Liver (tissue), 9 donors: Measurements from ENCODE around the gene TSPAN5. TPM values are rescaled to one million over a fixed set of nuclear protein-coding genes. Genes with fewer than 3 reads are reported as not detected.
A peak's percentile ranks its signal among the peaks of the same experiment; 100 is the strongest.

ENCODE experiments used
- DNase-seq: peaks from one replicate; pipeline ENCODE4 v3.0.0-alpha.2; 2017; ENCODE audit warnings: low spot score
- H3K27ac ChIP-seq, 2 donors: one replicate each; pipeline ENCODE4 v1.7.0; 2013; ENCODE audit warnings: inconsistent platforms in 2 of 2, low read length in 2 of 2, control low read depth in 1 of 2, low read depth in 1 of 2, mild to moderate bottlenecking in 1 of 2
- H3K27me3 ChIP-seq, 4 donors: one replicate each; pipeline versions ENCODE4 v1.6.1 to v1.7.0; 2013; ENCODE audit warnings: low read length in 3 of 4, inconsistent platforms in 1 of 4, mild to moderate bottlenecking in 1 of 4, moderate library complexity in 1 of 4; ENCODE audit not compliant: control insufficient read depth in 4 of 4, insufficient read depth in 4 of 4
- H3K36me3 ChIP-seq, 4 donors: one replicate each; pipeline versions ENCODE4 v1.6.1 to v1.7.0; 2013; ENCODE audit warnings: low read length in 3 of 4, mild to moderate bottlenecking in 3 of 4, low read depth in 1 of 4, moderate library complexity in 1 of 4; ENCODE audit not compliant: control insufficient read depth in 4 of 4, insufficient read depth in 3 of 4
- H3K4me1 ChIP-seq, 4 donors: one replicate each; pipeline versions ENCODE4 v1.6.1 to v1.7.0; 2013; ENCODE audit warnings: low read length in 3 of 4, mild to moderate bottlenecking in 3 of 4, moderate library complexity in 1 of 4; ENCODE audit not compliant: control insufficient read depth in 4 of 4, insufficient read depth in 4 of 4
- H3K4me3 ChIP-seq, 3 donors: one replicate each; pipeline versions ENCODE4 v1.6.1 to v1.7.0; 2013; ENCODE audit warnings: low read length in 3 of 3, control low read depth in 1 of 3, low read depth in 1 of 3, mild to moderate bottlenecking in 1 of 3
- H3K9ac ChIP-seq, 2 donors: one replicate each; pipeline ENCODE4 v1.7.0; 2013; ENCODE audit warnings: low read length in 2 of 2, mild to moderate bottlenecking in 2 of 2, moderate library complexity in 2 of 2, control low read depth in 1 of 2, low read depth in 1 of 2
- H3K9me3 ChIP-seq, 4 donors: one replicate each; pipeline versions ENCODE4 v1.6.1 to v1.7.0; 2013; ENCODE audit warnings: low read length in 3 of 4; ENCODE audit not compliant: control insufficient read depth in 4 of 4
- CTCF ChIP-seq: fragments of 150-350 bp; IDR thresholded peaks from 2 replicates; pipeline ENCODE4 v1.5.1; 2017; ENCODE audit warnings: improper control_type of control experiment, low read depth, low read length; ENCODE audit not compliant: missing input control
- FOXA1 ChIP-seq: IDR thresholded peaks from 2 replicates; pipeline ENCODE4 v1.6.1; 2016; ENCODE audit warnings: antibody characterized with exemption
- FOXA2 ChIP-seq: IDR thresholded peaks from 2 replicates; pipeline ENCODE4 v1.6.1; 2016; ENCODE audit warnings: antibody characterized with exemption
- GABPA ChIP-seq, 2 donors: IDR thresholded peaks in 1 of 2; conservative IDR thresholded peaks in 1 of 2; 2 replicates each; pipeline ENCODE4 v1.6.1; 2016; ENCODE audit warnings: antibody characterized with exemption in 2 of 2, mild to moderate bottlenecking in 1 of 2, moderate library complexity in 1 of 2
- HNF4A ChIP-seq, 2 donors: conservative IDR thresholded peaks; 2 replicates each; pipeline ENCODE4 v1.6.1; 2016; ENCODE audit warnings: antibody characterized with exemption in 2 of 2, mild to moderate bottlenecking in 2 of 2
- HNF4G ChIP-seq: IDR thresholded peaks from 2 replicates; pipeline ENCODE4 v1.6.1; 2016; ENCODE audit warnings: antibody characterized with exemption
- JUND ChIP-seq, 2 donors: IDR thresholded peaks; 2 replicates each; pipeline ENCODE4 v1.6.1; 2016; ENCODE audit warnings: antibody characterized with exemption in 2 of 2
- MAX ChIP-seq: IDR thresholded peaks from 2 replicates; pipeline ENCODE4 v1.6.1; 2016; ENCODE audit warnings: antibody characterized with exemption
- RAD21 ChIP-seq, 2 donors: IDR thresholded peaks; 2 replicates each; pipeline ENCODE4 v1.6.1; 2016; ENCODE audit warnings: antibody characterized with exemption in 2 of 2, mild to moderate bottlenecking in 2 of 2
- RXRA ChIP-seq, 2 donors: IDR thresholded peaks; 2 replicates each; pipeline ENCODE4 v1.6.1; 2017 to 2018; ENCODE audit warnings: antibody characterized with exemption in 2 of 2, mild to moderate bottlenecking in 1 of 2
- SP1 ChIP-seq: IDR thresholded peaks from 2 replicates; pipeline ENCODE4 v1.6.1; 2018; ENCODE audit warnings: antibody characterized with exemption, mild to moderate bottlenecking
- TAF1 ChIP-seq: conservative IDR thresholded peaks from 2 replicates; pipeline ENCODE4 v1.6.1; 2016; ENCODE audit warnings: antibody characterized with exemption, mild to moderate bottlenecking
- YY1 ChIP-seq: IDR thresholded peaks from 2 replicates; pipeline ENCODE4 v1.6.1; 2016; ENCODE audit warnings: antibody characterized with exemption, mild to moderate bottlenecking
- ZBTB33 ChIP-seq: IDR thresholded peaks from 2 replicates; pipeline ENCODE4 v1.6.1; 2016; ENCODE audit warnings: antibody characterized with exemption
- WGBS: extraction: QIAGEN DNeasy Blood & Tissue Kit; methylation state at CpG from one replicate; pipeline ENCODE4 v1.1.7; 2013; 5-methylcytosine and 5-hydroxymethylcytosine counted together
- polyA plus RNA-seq, 2 donors: library from polyadenylated mRNA; stranded (reverse) in 1 of 2; unstranded in 1 of 2; fragments of 200-250 nt in 1 of 2; fragments of >200 nt in 1 of 2; fragmentation: Nextera tagmentation in 1 of 2; extraction: Ambion mirVana in 1 of 2; gene quantifications; one replicate each; pipeline versions ENCODE4 v1.2.1 to v1.2.3, GENCODE V29; 2013 to 2015
- total RNA-seq, 2 donors: library from RNA; depleted of rRNA; stranded (reverse); fragments of >200 nt; gene quantifications; one replicate each; pipeline ENCODE4 v1.2.3, GENCODE V29; 2014
- TF ChIP-seq, protein P1 (sequence below): IDR thresholded peaks from 2 replicates; pipeline ENCODE4 v1.6.1; 2016; ENCODE audit warnings: antibody characterized with exemption, mild to moderate bottlenecking
- donor health status: healthy.
- donor health status: healthy.
- donor health status: healthy.
- donor health status: healthy.
- donor health status: healthy.

Gene TSPAN5
- total and polyA plus RNA-seq, 4 donors, result 0.36 to 54.0 (median 0.63) TPM

DNA sequence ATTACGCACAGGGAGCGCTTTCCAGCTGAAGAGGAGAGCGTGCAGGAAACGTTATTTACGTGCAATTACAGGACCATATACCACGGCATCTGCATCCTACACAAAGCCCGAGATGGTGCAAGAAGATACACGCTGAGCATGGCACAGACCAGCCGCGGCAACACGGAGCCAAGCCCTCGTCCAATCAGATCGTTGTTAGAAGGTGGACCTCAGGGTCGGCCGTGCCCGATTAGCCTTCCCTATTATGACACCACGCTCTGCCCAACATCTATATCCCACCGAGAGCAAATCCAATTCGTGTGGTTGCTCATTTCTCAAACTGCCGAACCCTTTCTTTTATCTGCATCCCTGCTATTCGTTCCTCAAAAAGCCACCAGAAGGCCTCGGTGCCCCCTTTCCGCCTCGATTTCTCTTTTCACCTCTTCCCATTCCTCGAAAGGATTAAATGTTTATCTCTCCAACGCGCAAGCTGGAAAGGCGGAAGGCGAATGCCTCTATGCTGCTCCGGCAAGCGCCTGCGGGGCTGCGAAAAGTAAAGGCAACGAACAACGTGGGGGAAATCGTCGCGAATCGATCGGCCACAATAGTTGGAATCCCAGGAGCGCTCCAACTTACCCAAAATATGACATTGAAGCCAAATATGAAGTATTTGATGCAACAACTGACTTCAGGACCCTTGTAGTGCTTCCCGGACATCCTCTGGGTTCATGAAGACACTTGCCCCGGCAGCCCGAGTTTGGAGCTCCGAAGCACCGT, 702 bp downstream of the TSPAN5 start:
- TF ChIP-seq RXRA (IDR thresholded peaks at IDR 0.05) (no peak), HNF4G (no peak), HNF4A (conservative IDR thresholded peaks at IDR 0.05) (no peak), SP1 (no peak), YY1 (no peak), CTCF (no peak), TAF1 (no peak), MAX (no peak), FOXA2 (no peak), RAD21 (IDR thresholded peaks at IDR 0.05) (no peak), JUND (IDR thresholded peaks at IDR 0.05) (no peak), GABPA (IDR thresholded peaks at IDR 0.05 in 1 of 2, conservative IDR thresholded peaks at IDR 0.05 in 1 of 2) (no peak)
- Histone ChIP-seq H3K9ac (peak overlapping the region in 1 of 2 donors; percentile 17), H3K27ac (no peak overlapping the region), H3K4me3 (peak overlapping the region; percentile 53 to 59 (median 53)), H3K9me3 (no peaks in the 10 kb centered on the region), H3K36me3 (no peaks in the 10 kb centered on the region), H3K4me1 (peaks cover 6 to 21% (median 17%) of the 10 kb centered on the region in 4 donors), H3K27me3 (peaks cover 0 to 10% (median 3%) of the 10 kb centered on the region in 4 donors)
- 3% methylated on average over 46 of the region's 46 CpGs for WGBS
- DNase-seq, result peak; percentile 75

DNA sequence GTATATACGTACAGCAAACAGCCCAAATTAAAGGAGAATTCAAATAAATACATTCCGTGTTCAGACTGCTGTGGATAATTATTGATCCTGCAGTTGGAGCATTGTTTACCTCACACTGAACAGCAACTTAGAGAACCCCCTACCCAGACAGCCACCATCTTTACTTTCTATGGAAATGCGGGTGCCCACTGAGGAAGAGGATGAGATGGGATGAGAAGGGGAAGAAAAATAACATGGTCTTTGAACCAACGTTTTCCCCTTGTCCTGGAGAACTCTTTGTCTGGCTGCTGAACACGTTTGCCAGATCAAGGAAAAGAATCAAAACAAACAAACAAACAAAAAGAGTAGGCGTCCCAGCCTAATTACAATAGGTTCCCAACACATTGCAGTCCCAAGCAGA, 1.5 kb downstream of the TSPAN5 start:
- H3K4me1 ChIP-seq, result peaks cover 6 to 21% (median 17%) of the 10 kb centered on the region in 4 donors

More for the DNA sequence above, 1.5 kb downstream of the TSPAN5 start:
- Histone ChIP-seq H3K9ac (no peak overlapping the region), H3K27ac (no peak overlapping the region), H3K27me3 (peaks cover 0 to 10% (median 4%) of the 10 kb centered on the region in 4 donors), H3K4me3 (peak overlapping the region in 1 of 3 donors; percentile 53), H3K9me3 (no peaks in the 10 kb centered on the region), H3K36me3 (no peaks in the 10 kb centered on the region)
- WGBS, result 37% methylated on average over 6 of the region's 6 CpGs
- TF ChIP-seq ZBTB33 (no peak), FOXA1 (no peak), HNF4G (no peak), SP1 (no peak)
- TF ChIP-seq, protein P1, sequence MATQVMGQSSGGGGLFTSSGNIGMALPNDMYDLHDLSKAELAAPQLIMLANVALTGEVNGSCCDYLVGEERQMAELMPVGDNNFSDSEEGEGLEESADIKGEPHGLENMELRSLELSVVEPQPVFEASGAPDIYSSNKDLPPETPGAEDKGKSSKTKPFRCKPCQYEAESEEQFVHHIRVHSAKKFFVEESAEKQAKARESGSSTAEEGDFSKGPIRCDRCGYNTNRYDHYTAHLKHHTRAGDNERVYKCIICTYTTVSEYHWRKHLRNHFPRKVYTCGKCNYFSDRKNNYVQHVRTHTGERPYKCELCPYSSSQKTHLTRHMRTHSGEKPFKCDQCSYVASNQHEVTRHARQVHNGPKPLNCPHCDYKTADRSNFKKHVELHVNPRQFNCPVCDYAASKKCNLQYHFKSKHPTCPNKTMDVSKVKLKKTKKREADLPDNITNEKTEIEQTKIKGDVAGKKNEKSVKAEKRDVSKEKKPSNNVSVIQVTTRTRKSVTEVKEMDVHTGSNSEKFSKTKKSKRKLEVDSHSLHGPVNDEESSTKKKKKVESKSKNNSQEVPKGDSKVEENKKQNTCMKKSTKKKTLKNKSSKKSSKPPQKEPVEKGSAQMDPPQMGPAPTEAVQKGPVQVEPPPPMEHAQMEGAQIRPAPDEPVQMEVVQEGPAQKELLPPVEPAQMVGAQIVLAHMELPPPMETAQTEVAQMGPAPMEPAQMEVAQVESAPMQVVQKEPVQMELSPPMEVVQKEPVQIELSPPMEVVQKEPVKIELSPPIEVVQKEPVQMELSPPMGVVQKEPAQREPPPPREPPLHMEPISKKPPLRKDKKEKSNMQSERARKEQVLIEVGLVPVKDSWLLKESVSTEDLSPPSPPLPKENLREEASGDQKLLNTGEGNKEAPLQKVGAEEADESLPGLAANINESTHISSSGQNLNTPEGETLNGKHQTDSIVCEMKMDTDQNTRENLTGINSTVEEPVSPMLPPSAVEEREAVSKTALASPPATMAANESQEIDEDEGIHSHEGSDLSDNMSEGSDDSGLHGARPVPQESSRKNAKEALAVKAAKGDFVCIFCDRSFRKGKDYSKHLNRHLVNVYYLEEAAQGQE, result no peak
- DNase-seq, result no peak
